MM.1S (cell line): ENCODE data around the gene CFAP73.

Experiments
- DNase-seq: peaks from one replicate; pipeline ENCODE4 v3.0.0-alpha.2; 2015
- H2AFZ ChIP-seq: fragments of 300-600 bp; sonication (generic); 2 replicates; pipeline ENCODE4 v1.6.0; 2016; ENCODE audit warnings: antibody characterized with exemption, low read length
- H3F3A ChIP-seq: fragments of 300-600 bp; sonication (generic); 2 replicates; pipeline ENCODE4 v1.6.1; 2016; ENCODE audit warnings: mild to moderate bottlenecking, antibody characterized with exemption, low read length, moderate library complexity, mixed read lengths; ENCODE audit not compliant: insufficient read depth
- H3K27ac ChIP-seq: fragments of 300-600 bp; sonication (generic); 2 replicates; pipeline ENCODE4 v1.5.1; 2016; ENCODE audit warnings: mild to moderate bottlenecking, low read length
- H3K27me3 ChIP-seq: fragments of 300-600 bp; sonication (generic); replicated peaks from 2 replicates; pipeline ENCODE4 v1.6.0; 2016; ENCODE audit warnings: low read length; ENCODE audit not compliant: insufficient read depth
- H3K36me3 ChIP-seq: fragments of 300-600 bp; sonication (generic); replicated peaks from 2 replicates; pipeline ENCODE4 v1.6.1; 2016; ENCODE audit warnings: mild to moderate bottlenecking, low read length, mixed read lengths; ENCODE audit not compliant: insufficient read depth
- H3K4me1 ChIP-seq: fragments of 300-600 bp; sonication (generic); 2 replicates; pipeline ENCODE4 v1.6.1; 2016; ENCODE audit warnings: low read length, mixed read lengths
- H3K4me2 ChIP-seq: fragments of 300-600 bp; sonication (generic); 2 replicates; pipeline ENCODE4 v1.6.0; 2016; ENCODE audit warnings: low read depth, low read length
- H3K4me3 ChIP-seq: fragments of 300-600 bp; sonication (generic); 2 replicates; pipeline ENCODE4 v1.5.1; 2016; ENCODE audit warnings: low read length, mixed read lengths
- H3K79me2 ChIP-seq: fragments of 300-600 bp; sonication (generic); 2 replicates; pipeline ENCODE4 v1.6.1; 2016; ENCODE audit warnings: mixed run types, low read length, mixed read lengths
- H3K9ac ChIP-seq: fragments of 300-600 bp; sonication (generic); 2 replicates; pipeline ENCODE4 v1.6.1; 2016; ENCODE audit warnings: low read length, mixed read lengths
- H3K9me2 ChIP-seq: fragments of 300-600 bp; sonication (generic); replicated peaks from 2 replicates; pipeline ENCODE4 v1.6.1; 2016; ENCODE audit warnings: mild to moderate bottlenecking, low read length, mixed read lengths; ENCODE audit not compliant: insufficient read depth
- H3K9me3 ChIP-seq: fragments of 300-600 bp; sonication (generic); replicated peaks from 2 replicates; pipeline ENCODE4 v1.6.1; 2016; ENCODE audit warnings: mild to moderate bottlenecking, low read length, mixed read lengths; ENCODE audit not compliant: insufficient read depth
- H4K20me1 ChIP-seq: fragments of 300-600 bp; sonication (generic); 2 replicates; pipeline ENCODE4 v1.6.1; 2016; ENCODE audit warnings: mild to moderate bottlenecking, low read length, moderate library complexity, mixed read lengths; ENCODE audit not compliant: insufficient read depth
- EZH2 ChIP-seq: fragments of 300-600 bp; sonication (generic); optimal IDR thresholded peaks from 2 replicates; pipeline ENCODE3; 2017; ENCODE audit warnings: low read depth, mild to moderate bottlenecking, antibody characterized with exemption, low read length, mixed read lengths
- EZH2phosphoT487 ChIP-seq: fragments of 300-600 bp; sonication (generic); IDR thresholded peaks from 2 replicates; pipeline ENCODE4 v1.6.1; 2018; ENCODE audit warnings: antibody characterized with exemption, low read length
- TF ChIP-seq, protein P1 (sequence below): fragments of 300-600 bp; sonication (generic); IDR thresholded peaks from 2 replicates; pipeline ENCODE4 v1.5.1; 2016; ENCODE audit warnings: antibody characterized with exemption, low read length, mixed read lengths

Gene CFAP73

DNA sequence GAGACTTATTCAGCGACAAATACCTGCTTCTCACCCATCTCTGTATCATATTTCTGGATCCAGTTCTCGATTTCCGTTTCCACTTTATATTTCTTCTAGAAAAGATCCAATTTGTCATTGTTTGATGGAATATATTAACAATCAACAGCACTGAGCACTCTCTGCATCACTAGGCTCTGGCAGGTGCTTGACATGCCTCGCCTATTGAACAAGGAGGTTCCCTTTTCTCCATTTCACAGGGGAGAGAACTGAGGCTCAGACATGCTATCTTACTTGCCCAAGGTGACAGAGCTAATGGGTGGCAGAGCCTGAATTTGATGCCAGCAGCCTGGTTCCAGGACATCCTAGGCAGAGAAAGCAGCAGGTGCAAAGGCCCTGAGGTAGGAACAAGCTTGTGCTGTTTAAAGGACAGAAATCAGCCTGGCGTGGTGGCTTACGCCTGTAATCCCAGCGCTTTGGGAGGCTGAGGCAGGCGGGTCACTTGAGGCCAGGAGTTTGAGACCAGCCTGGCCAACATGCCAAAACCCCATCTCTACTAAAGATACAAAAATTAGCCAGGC, 48.1 kb downstream of the CFAP73 start:
- Histone ChIP-seq H2AFZ (no peak overlapping the region), H3K9me3 (no peaks in the 10 kb centered on the region), H3K4me3 (no peak overlapping the region), H3K4me2 (no peak overlapping the region), H3K79me2 (no peaks in the 10 kb centered on the region), H3F3A (no peaks in the 10 kb centered on the region), H3K9ac (no peak overlapping the region), H3K27me3 (no peaks in the 10 kb centered on the region), H4K20me1 (no peaks in the 10 kb centered on the region), H3K36me3 (no peaks in the 10 kb centered on the region), H3K27ac (no peak overlapping the region), H3K9me2 (no peaks in the 10 kb centered on the region), H3K4me1 (no peaks in the 10 kb centered on the region)
- no peak for TF ChIP-seq EZH2phosphoT487
- TF ChIP-seq, protein P1, sequence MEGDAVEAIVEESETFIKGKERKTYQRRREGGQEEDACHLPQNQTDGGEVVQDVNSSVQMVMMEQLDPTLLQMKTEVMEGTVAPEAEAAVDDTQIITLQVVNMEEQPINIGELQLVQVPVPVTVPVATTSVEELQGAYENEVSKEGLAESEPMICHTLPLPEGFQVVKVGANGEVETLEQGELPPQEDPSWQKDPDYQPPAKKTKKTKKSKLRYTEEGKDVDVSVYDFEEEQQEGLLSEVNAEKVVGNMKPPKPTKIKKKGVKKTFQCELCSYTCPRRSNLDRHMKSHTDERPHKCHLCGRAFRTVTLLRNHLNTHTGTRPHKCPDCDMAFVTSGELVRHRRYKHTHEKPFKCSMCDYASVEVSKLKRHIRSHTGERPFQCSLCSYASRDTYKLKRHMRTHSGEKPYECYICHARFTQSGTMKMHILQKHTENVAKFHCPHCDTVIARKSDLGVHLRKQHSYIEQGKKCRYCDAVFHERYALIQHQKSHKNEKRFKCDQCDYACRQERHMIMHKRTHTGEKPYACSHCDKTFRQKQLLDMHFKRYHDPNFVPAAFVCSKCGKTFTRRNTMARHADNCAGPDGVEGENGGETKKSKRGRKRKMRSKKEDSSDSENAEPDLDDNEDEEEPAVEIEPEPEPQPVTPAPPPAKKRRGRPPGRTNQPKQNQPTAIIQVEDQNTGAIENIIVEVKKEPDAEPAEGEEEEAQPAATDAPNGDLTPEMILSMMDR, result no peak
- TF ChIP-seq EZH2, result no peak
- no peak for DNase-seq

DNA sequence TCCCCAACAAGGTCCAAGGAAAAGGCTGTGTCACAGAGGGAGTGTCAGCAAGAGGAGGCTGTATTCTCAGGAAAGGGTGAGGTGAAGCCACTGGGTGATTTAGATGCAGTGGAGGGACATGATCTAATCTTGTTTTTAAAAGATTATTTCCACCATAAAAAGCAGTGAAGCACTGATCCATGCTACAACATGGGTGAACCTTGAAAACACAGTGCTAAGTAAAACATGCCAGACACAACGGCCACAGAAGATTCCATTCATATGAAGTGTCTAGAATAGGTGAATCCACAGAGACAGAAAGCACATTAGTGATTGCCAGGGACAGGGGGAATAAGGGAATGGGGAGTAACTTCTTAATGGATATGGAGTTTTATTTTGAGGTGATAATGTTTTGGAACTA, 48.8 kb downstream of the CFAP73 start:
- no peaks in the 10 kb centered on the region for H3K4me1 ChIP-seq
- H3F3A ChIP-seq, result no peaks in the 10 kb centered on the region
- H3K79me2 ChIP-seq, result no peaks in the 10 kb centered on the region
- no peak for DNase-seq
- no peaks in the 10 kb centered on the region for H3K9me3 ChIP-seq
- H3K36me3 ChIP-seq, result no peaks in the 10 kb centered on the region
- H4K20me1 ChIP-seq, result no peaks in the 10 kb centered on the region
- H3K27ac ChIP-seq, result no peak overlapping the region
- H3K4me3 ChIP-seq, result no peak overlapping the region
- H3K27me3 ChIP-seq, result no peaks in the 10 kb centered on the region
- TF ChIP-seq EZH2 (no peak), EZH2phosphoT487 (no peak)
- TF ChIP-seq, protein P1, result no peak
- no peak overlapping the region for H3K4me2 ChIP-seq
- no peak overlapping the region for H3K9ac ChIP-seq
- no peak overlapping the region for H2AFZ ChIP-seq
- H3K9me2 ChIP-seq, result no peaks in the 10 kb centered on the region

DNA sequence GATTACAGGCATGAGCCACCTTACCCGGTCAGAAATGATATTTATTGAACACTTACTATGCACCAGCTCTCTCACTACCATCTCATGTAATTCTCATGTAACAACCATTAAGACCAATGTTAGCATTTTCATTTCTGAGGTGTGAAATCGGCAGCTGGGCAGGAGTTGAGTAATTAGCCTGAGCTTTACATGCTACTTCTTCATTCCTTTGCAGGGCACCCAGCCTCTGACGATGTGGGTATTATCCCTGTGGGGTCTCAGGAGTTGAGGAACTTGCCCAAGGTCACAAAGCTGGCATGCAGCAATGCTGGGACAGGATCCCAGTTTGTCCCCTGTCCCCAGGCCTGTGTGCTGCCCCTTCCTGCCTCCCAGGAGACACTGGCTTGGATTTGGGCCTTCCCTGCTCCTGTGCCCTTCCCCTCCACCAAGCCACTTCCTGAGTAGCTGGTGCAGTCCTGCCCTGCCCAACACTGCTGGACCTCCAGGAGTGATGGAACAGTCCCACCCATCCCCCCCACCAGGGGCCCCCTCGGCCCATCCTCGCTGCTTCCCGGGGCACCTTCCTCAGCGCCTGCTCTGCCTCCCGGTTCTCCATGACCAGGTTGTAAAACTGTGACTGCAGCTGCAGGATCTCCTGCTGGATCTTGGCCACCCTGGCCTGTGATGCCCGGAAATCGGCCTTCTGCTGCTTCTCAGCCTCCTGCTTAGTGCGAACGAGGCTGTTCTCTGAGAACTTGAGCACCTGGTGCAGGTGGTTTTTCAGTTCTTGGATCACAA, 50.7 kb downstream of the CFAP73 start:
- Histone ChIP-seq H3K4me3 (no peak overlapping the region), H3K79me2 (no peaks in the 10 kb centered on the region), H2AFZ (no peak overlapping the region), H3K9me2 (no peaks in the 10 kb centered on the region), H3K4me2 (no peak overlapping the region), H3K36me3 (no peaks in the 10 kb centered on the region), H3K4me1 (no peaks in the 10 kb centered on the region), H3K27ac (no peak overlapping the region), H4K20me1 (no peaks in the 10 kb centered on the region), H3K9me3 (no peaks in the 10 kb centered on the region), H3F3A (no peaks in the 10 kb centered on the region), H3K27me3 (no peaks in the 10 kb centered on the region), H3K9ac (no peak overlapping the region)
- no peak for TF ChIP-seq EZH2phosphoT487
- TF ChIP-seq, protein P1, result no peak
- no peak for TF ChIP-seq EZH2
- DNase-seq, result no peak
